BJ (cell line): ENCODE results near the gene DCST2. TPM values are rescaled to one million over a fixed set of nuclear protein-coding genes. Genes with fewer than 3 reads are reported as not detected.

Experiments used
- CTCF ChIA-PET: fragments of 350-600 bp; formaldehyde crosslinking; extraction: SDS; loops from one replicate; lab custom pipeline; 2021; ENCODE audit warnings: antibody characterized with exemption, inconsistent platforms; lab: Yijun Ruan, JAX
- POLR2A ChIA-PET: fragments of 300-600 bp; sonication (Branson Sonifier 250); formaldehyde crosslinking; extraction: SDS; loops from one replicate; lab custom pipeline; 2021; ENCODE audit warnings: antibody characterized with exemption; lab: Charles Lee
- DNase-seq: peaks from one replicate; pipeline ENCODE4 v3.0.0-alpha.2; 2011; ENCODE audit warnings: low read depth
- H3K27me3 ChIP-seq: 2 replicates; pipeline ENCODE4 v1.6.0; 2011; ENCODE audit warnings: low read length; ENCODE audit not compliant: control insufficient read depth, insufficient read depth
- H3K36me3 ChIP-seq: 2 replicates; pipeline ENCODE4 v1.5.1; 2011; ENCODE audit warnings: low read length; ENCODE audit not compliant: control insufficient read depth, insufficient read depth
- H3K4me3 ChIP-seq: 2 replicates; pipeline ENCODE4 v1.5.1; 2011; ENCODE audit warnings: low read depth, mild to moderate bottlenecking, control low read depth, low read length
- polyA plus RNA-seq: library from polyadenylated mRNA; depleted of rRNA; stranded (reverse); fragments of >200 nt; gene quantifications from 2 replicates; pipeline ENCODE4 v1.2.3, GENCODE V29; 2011
- TF ChIP-seq, protein P1 (sequence below): IDR thresholded peaks from 2 replicates; pipeline ENCODE4 v1.5.1; 2011; ENCODE audit warnings: low read depth, mild to moderate bottlenecking, control low read depth, inconsistent platforms, low read length, moderate library complexity; ENCODE audit not compliant: insufficient read depth

Gene DCST2
- polyA plus RNA-seq, 1 experiment, result 0.38 TPM

GRCh38 chr1:155052439-155053395 is 19.1 kb upstream of the DCST2 start:
- H3K36me3 ChIP-seq, result peaks cover 14% of the 10 kb centered on the region
- ChIA-PET CTCF (interaction anchor here (0.7 to 14.3 kb wide), 11 partner anchors 8 to 120 kb away, joined by 3 to 168 read pairs (median 10); partner anchors contain the start of genes EFNA4, KRTCAP2, LENEP and PBXIP1), POLR2A (no interaction called here)
- peak overlapping the region; percentile 68 for H3K4me3 ChIP-seq
- no peak for DNase-seq
- no peaks in the 10 kb centered on the region for H3K27me3 ChIP-seq
- TF ChIP-seq, protein P1, sequence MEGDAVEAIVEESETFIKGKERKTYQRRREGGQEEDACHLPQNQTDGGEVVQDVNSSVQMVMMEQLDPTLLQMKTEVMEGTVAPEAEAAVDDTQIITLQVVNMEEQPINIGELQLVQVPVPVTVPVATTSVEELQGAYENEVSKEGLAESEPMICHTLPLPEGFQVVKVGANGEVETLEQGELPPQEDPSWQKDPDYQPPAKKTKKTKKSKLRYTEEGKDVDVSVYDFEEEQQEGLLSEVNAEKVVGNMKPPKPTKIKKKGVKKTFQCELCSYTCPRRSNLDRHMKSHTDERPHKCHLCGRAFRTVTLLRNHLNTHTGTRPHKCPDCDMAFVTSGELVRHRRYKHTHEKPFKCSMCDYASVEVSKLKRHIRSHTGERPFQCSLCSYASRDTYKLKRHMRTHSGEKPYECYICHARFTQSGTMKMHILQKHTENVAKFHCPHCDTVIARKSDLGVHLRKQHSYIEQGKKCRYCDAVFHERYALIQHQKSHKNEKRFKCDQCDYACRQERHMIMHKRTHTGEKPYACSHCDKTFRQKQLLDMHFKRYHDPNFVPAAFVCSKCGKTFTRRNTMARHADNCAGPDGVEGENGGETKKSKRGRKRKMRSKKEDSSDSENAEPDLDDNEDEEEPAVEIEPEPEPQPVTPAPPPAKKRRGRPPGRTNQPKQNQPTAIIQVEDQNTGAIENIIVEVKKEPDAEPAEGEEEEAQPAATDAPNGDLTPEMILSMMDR, result peak; percentile 55

DNA sequence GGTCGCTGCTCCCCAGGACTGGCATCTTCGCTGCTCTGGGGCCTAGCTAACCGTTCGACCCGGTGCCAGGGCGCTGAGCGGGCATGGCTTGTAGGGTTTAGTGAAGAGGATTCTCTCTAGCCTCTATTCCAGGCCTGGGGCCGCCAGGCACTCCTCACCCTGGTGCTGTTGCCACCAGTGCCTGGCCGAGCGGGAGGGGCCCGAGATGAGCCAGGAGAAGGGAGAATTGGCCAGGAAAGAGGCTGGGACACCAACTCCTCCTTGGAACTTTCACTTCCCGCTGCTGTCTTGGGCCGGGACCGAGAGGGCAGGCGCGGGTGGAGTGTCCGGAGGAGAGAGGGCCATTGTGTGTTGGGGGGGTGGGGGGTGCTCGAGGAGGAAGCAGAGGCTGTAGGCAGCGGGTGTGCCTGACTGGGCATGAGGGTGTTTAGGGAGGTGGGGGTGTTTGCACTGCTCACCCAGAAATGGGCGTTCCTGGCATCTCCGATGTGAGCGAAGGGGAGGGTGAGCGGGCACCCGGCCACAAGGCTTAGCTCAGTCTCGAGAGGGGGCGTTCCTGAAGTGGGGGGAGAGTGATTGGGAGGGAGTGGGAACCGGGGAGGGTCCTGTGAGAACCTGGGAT is 18.3 kb upstream of the DCST2 start:
- POLR2A ChIA-PET, result no interaction called here
- DNase-seq, result no peak
- H3K27me3 ChIP-seq, result no peaks in the 10 kb centered on the region
- peaks cover 11% of the 10 kb centered on the region for H3K36me3 ChIP-seq
- peak overlapping the region; percentile 68 for H3K4me3 ChIP-seq
- TF ChIP-seq, protein P1, result no peak
- CTCF ChIA-PET, result interaction anchor here (0.7 to 14.3 kb wide), 17 partner anchors 9 to 121 kb away, joined by 3 to 168 read pairs (median 7); partner anchors contain the start of genes DCST1, DCST2, EFNA4 and KRTCAP2

DNA sequence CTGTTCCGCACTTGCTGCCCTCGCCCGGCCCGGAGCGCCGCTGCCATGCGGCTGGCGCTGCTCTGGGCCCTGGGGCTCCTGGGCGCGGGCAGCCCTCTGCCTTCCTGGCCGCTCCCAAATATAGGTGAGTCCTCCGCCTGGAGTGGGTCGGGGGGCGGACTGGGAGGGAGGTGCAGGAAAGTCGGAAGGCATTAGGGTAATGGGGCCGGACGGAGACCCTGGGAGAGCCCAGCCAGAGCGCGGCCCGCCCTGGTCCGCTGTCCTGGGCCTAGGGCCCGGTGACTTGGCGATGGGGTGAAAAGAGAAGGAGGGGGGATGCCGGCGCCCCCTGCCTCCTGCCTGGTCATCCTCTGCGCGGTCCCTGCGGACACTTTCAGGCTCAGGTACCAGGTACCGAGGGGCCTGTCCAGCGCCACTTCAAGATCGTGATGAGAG is 17.8 kb upstream of the DCST2 start:
- Histone ChIP-seq H3K4me3 (peak overlapping the region; percentile 68), H3K27me3 (no peaks in the 10 kb centered on the region), H3K36me3 (peaks cover 7% of the 10 kb centered on the region)
- CTCF ChIA-PET, result interaction anchor here (0.7 to 3.9 kb wide), 31 partner anchors 9 to 571 kb away, joined by 3 to 44 read pairs (median 4); partner anchors contain the start of genes DCST1, DCST2, EFNA3 and EFNA4
- POLR2A ChIA-PET, result interaction anchor here (1.0 kb wide), 1 partner anchor 13 kb away, joined by 4 read pairs; no protein-coding TSS in a partner anchor
- TF ChIP-seq, protein P1, result no peak
- no peak for DNase-seq

- H3K36me3 ChIP-seq, result peaks cover 4% of the 10 kb centered on the region
- H3K4me3 ChIP-seq, result peak within 1 kb of the TSS; percentile 68
- H3K27me3 ChIP-seq, result no peaks in the 10 kb centered on the region
- TF ChIP-seq, protein P1, result peak; percentile 87
- ChIA-PET CTCF (interaction anchor here (0.7 to 3.9 kb wide), 32 partner anchors 9 to 570 kb away, joined by 3 to 44 read pairs (median 4); partner anchors contain the start of genes DCST1, DCST2, EFNA3 and EFNA4), POLR2A (interaction anchor here (0.6 to 1.0 kb wide), 3 partner anchors 14 to 205 kb away, joined by 3 to 4 read pairs (median 3); no protein-coding TSS in a partner anchor)
- DNase-seq, result no peak
These were observed 17.2 kb upstream of the DCST2 start, which contains the start of gene ADAM15 for GRCh38 chr1:155050560-155051341. ADAM15 (plus strand) TSS chr1:155051316; CDS start chr1:155051387, 71 bp downstream.
